ENCODE measurements around the gene COQ8B. TPM values are rescaled to one million over a fixed set of nuclear protein-coding genes. Genes with fewer than 3 reads are reported as not detected.

The COQ8B gene
- total RNA-seq, 1 experiment from 2014 or later = 57.7 TPM

DNA sequence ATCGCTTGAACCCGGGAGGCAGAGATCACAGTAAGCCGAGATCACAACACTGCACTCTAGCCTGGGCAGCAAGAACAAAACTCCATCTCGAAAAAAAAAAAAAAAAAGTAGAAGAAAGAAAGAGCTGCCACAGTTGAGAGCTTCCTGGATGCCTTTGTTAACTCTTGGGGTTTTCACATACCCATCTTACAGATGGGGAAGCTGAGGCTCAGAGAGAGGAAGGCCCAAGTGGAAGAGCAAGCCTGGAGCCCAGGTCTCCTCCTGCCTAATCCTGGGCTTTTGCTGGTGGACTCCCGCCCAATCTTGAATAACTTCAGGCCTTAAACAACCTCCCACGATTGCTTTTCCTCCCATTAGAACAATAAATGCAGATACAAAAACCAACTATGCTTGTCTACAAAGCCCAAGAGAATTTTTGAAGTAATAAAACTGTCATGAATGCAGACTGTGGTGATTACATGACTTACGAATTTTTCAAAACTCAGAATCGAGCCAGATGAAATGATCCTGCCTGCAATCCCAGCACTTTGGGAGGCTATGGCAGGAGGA lies 73.9 kb downstream of the COQ8B start:
- Histone ChIP-seq H3K9me3 (ENCODE audit: insufficient read depth, low read depth) (no peaks in the 10 kb centered on the region), H3K79me2 (ENCODE audit: low read depth) (no peaks in the 10 kb centered on the region), H2AFZ (no peak overlapping the region), H3K36me3 (ENCODE audit: low read depth) (no peaks in the 10 kb centered on the region), H3K27ac (no peak overlapping the region), H3K9me2 (ENCODE audit: insufficient read depth) (no peaks in the 10 kb centered on the region), H3K4me3 (no peak overlapping the region), H4K20me1 (ENCODE audit: insufficient read depth) (no peaks in the 10 kb centered on the region), H3F3A (ENCODE audit: insufficient read depth, low read depth) (peaks cover 17% of the 10 kb centered on the region), H3K4me2 (no peak overlapping the region), H3K4me1 (replicated peaks; ENCODE audit: insufficient read depth) (peaks cover 23% of the 10 kb centered on the region), H3K27me3 (ENCODE audit: insufficient read depth, low read depth) (no peaks in the 10 kb centered on the region)
- ChIA-PET CTCF (interaction anchor here (0.6 kb wide), 3 partner anchors 282 to 1004 kb away, joined by 3 to 6 read pairs (median 5); no protein-coding TSS in a partner anchor), POLR2A (ENCODE audit: unreplicated experiment) (no interaction called here)
- intact Hi-C loops (cut with micrococcal nuclease; ENCODE audit: unreplicated experiment) = no loop called here
- TF ChIP-seq, protein P1, sequence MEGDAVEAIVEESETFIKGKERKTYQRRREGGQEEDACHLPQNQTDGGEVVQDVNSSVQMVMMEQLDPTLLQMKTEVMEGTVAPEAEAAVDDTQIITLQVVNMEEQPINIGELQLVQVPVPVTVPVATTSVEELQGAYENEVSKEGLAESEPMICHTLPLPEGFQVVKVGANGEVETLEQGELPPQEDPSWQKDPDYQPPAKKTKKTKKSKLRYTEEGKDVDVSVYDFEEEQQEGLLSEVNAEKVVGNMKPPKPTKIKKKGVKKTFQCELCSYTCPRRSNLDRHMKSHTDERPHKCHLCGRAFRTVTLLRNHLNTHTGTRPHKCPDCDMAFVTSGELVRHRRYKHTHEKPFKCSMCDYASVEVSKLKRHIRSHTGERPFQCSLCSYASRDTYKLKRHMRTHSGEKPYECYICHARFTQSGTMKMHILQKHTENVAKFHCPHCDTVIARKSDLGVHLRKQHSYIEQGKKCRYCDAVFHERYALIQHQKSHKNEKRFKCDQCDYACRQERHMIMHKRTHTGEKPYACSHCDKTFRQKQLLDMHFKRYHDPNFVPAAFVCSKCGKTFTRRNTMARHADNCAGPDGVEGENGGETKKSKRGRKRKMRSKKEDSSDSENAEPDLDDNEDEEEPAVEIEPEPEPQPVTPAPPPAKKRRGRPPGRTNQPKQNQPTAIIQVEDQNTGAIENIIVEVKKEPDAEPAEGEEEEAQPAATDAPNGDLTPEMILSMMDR (conservative IDR thresholded peaks at IDR 0.05) = no peak
- TF ChIP-seq EZH2 (IDR thresholded peaks at IDR 0.05; ENCODE audit: low read depth) = no peak
- BruUV-seq (replicated peaks) = no TSS peak
- DNase-seq = no peak

DNA sequence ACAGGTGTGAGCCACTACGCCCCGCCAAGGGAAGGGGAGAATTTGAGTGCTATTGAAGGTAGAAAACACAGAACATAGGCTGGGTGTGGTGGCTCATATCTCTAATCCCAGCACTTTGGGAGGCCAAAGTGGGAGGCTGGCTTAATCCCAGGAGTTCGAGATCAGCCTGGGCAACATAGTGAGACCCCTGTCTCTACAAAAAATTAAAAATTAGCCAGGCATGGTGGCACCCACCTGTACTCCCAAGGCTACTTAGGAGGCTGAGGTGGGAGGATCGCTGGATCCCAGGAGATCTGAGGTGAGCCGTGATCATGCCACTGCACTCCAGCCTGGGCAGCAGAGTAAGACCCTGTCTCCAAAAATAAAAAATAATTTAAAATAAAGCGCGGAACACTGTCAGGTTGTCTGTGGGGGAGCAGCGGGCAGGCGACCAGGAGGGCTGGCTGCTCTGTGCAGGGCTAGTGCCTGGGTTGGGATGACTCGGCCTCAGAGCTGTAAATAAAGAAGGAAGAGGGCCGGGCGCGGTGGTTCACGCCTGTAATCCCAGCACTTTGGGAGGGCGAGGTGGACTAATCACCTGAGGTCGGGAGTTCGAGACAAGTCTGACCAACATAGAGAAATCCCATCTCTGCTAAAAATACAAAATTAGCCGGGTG lies 74.5 kb downstream of the COQ8B start:
- H3K27me3 ChIP-seq (ENCODE audit: insufficient read depth, low read depth) = no peaks in the 10 kb centered on the region
- H3K9me3 ChIP-seq (ENCODE audit: insufficient read depth, low read depth) = no peaks in the 10 kb centered on the region
- peaks cover 17% of the 10 kb centered on the region for H3F3A ChIP-seq (ENCODE audit: insufficient read depth, low read depth)
- H3K4me2 ChIP-seq = no peak overlapping the region
- H3K4me3 ChIP-seq = no peak overlapping the region
- BruUV-seq (replicated peaks) = no TSS peak
- no peak for DNase-seq
- CTCF ChIA-PET = no interaction called here
- no peaks in the 10 kb centered on the region for H3K79me2 ChIP-seq (ENCODE audit: low read depth)
- H4K20me1 ChIP-seq (ENCODE audit: insufficient read depth) = no peaks in the 10 kb centered on the region
- no peak for TF ChIP-seq EZH2 (IDR thresholded peaks at IDR 0.05; ENCODE audit: low read depth)
- TF ChIP-seq, protein P1 (conservative IDR thresholded peaks at IDR 0.05) = no peak
- intact Hi-C loops (cut with micrococcal nuclease; ENCODE audit: unreplicated experiment) = no loop called here
- H3K27ac ChIP-seq = no peak overlapping the region
- H2AFZ ChIP-seq = no peak overlapping the region
- H3K9me2 ChIP-seq (ENCODE audit: insufficient read depth) = no peaks in the 10 kb centered on the region
- H3K4me1 ChIP-seq (replicated peaks; ENCODE audit: insufficient read depth) = peaks cover 23% of the 10 kb centered on the region
- POLR2A ChIA-PET (ENCODE audit: unreplicated experiment) = no interaction called here
- no peaks in the 10 kb centered on the region for H3K36me3 ChIP-seq (ENCODE audit: low read depth)

Other genes starting within 250 kb of the COQ8B start
- gene SPTBN4, start 249.9 kb downstream of the COQ8B start, total RNA-seq (2021) = 0.48 and 0.85 TPM in 2 replicates
- gene SHKBP1, start 140.0 kb downstream of the COQ8B start, total RNA-seq (2021) = 90.1 and 93.7 TPM in 2 replicates
- 163 and 203 TPM in 2 replicates for gene LTBP4, start 115.5 kb downstream of the COQ8B start, total RNA-seq (2021)
- gene NUMBL, start 26.2 kb downstream of the COQ8B start, total RNA-seq (2021) = 57.7 and 86.6 TPM in 2 replicates
- 17.6 and 22.1 TPM in 2 replicates for gene ITPKC, start 226 bp upstream of the COQ8B start, total RNA-seq (2021)
- gene ACTMAP, start 33.6 kb upstream of the COQ8B start, total RNA-seq (2021) = 35.9 and 39.3 TPM in 2 replicates
- 119 and 147 TPM in 2 replicates for gene SNRPA, start 34.3 kb upstream of the COQ8B start, total RNA-seq (2021)
- gene MIA, start 58.6 kb upstream of the COQ8B start, total RNA-seq (2021) = 2.5 and 2.7 TPM in 2 replicates
- 22.2 and 24.8 TPM in 2 replicates for gene RAB4B, start 61.4 kb upstream of the COQ8B start, total RNA-seq (2021)
- 78.4 and 78.5 TPM in 2 replicates for gene EGLN2, start 82.3 kb upstream of the COQ8B start, total RNA-seq (2021)
- not detected in 2 replicates for gene CYP2A6, start 133.6 kb upstream of the COQ8B start, total RNA-seq (2021)
- not detected in 2 replicates for gene CYP2A7, start 165.3 kb upstream of the COQ8B start, total RNA-seq (2021)